Mesendoderm (in vitro differentiated cells): Measurements from ENCODE around the gene CRTC3.
"Not testable (repeated sequence)": the region's sequence is repeated elsewhere in the genome, so short reads cannot be mapped to it uniquely, and the experiment has no call there.

Source experiments
- DNase-seq: peaks from one replicate; pipeline ENCODE4 v3.0.0; 2013
- H2AK5ac ChIP-seq: 2 replicates; pipeline ENCODE4 v1.6.1; 2013; ENCODE audit warnings: low read length, inconsistent platforms
- H2BK120ac ChIP-seq: 2 replicates; pipeline ENCODE4 v1.6.1; 2013; ENCODE audit warnings: low read depth, mild to moderate bottlenecking, low read length, moderate library complexity, mixed read lengths
- H2BK15ac ChIP-seq: replicated peaks from 2 replicates; pipeline ENCODE4 v1.6.1; 2013; ENCODE audit warnings: low read depth, mild to moderate bottlenecking, moderate library complexity
- H2BK5ac ChIP-seq: 2 replicates; pipeline ENCODE4 v1.6.1; 2013; ENCODE audit warnings: low read length, inconsistent platforms
- H3K18ac ChIP-seq: 2 replicates; pipeline ENCODE4 v1.6.1; 2013; ENCODE audit warnings: mild to moderate bottlenecking, low read length, mixed read lengths
- H3K23ac ChIP-seq: one replicate; pipeline ENCODE4 v1.6.1; 2013; ENCODE audit warnings: low read length
- H3K27ac ChIP-seq: 2 replicates; pipeline ENCODE4 v1.5.1; 2013; ENCODE audit warnings: low read depth, mild to moderate bottlenecking, inconsistent platforms, low read length, moderate library complexity
- H3K27me3 ChIP-seq: 2 replicates; pipeline ENCODE4 v1.6.1; 2013; ENCODE audit warnings: low read length, control low read depth, mild to moderate bottlenecking, inconsistent platforms; ENCODE audit not compliant: insufficient read depth, poor library complexity
- H3K36me3 ChIP-seq: 2 replicates; pipeline ENCODE4 v1.6.1; 2013; ENCODE audit warnings: low read length, inconsistent platforms; ENCODE audit not compliant: control insufficient read depth, insufficient read depth
- H3K4ac ChIP-seq: one replicate; pipeline ENCODE4 v1.6.1; 2013; ENCODE audit warnings: low read depth, mild to moderate bottlenecking, low read length, moderate library complexity
- H3K4me1 ChIP-seq: 2 replicates; pipeline ENCODE4 v1.6.1; 2013; ENCODE audit warnings: low read depth, low read length, inconsistent platforms; ENCODE audit not compliant: control insufficient read depth
- H3K4me2 ChIP-seq: 2 replicates; pipeline ENCODE4 v1.6.1; 2013; ENCODE audit warnings: low read length
- H3K4me3 ChIP-seq: 2 replicates; pipeline ENCODE4 v1.5.1; 2013; ENCODE audit warnings: mild to moderate bottlenecking, low read length
- H3K56ac ChIP-seq: one replicate; pipeline ENCODE4 v1.6.1; 2013; ENCODE audit warnings: low read length
- H3K79me1 ChIP-seq: 2 replicates; pipeline ENCODE4 v1.6.1; 2013; ENCODE audit warnings: low read length, inconsistent platforms
- H3K79me2 ChIP-seq: 2 replicates; pipeline ENCODE4 v1.6.1; 2013; ENCODE audit warnings: mild to moderate bottlenecking, low read length; ENCODE audit not compliant: control insufficient read depth, insufficient read depth
- H3K9ac ChIP-seq: 2 replicates; pipeline ENCODE4 v1.6.1; 2013; ENCODE audit warnings: low read length, inconsistent platforms
- H4K5ac ChIP-seq: one replicate; pipeline ENCODE4 v1.6.1; 2013; ENCODE audit warnings: low read length
- H4K8ac ChIP-seq: one replicate; pipeline ENCODE4 v1.6.1; 2013; ENCODE audit warnings: low read depth, mild to moderate bottlenecking, control low read depth, low read length, moderate library complexity
- WGBS: extraction: QIAGEN DNeasy Blood & Tissue Kit; methylation state at CpG from one replicate; pipeline ENCODE4 v1.1.7; 2013; ENCODE audit warnings: low lambda C conversion rate, missing lambda C conversion rate; ENCODE audit not compliant: insufficient coverage; ENCODE audit errors: extremely low coverage; 5-methylcytosine and 5-hydroxymethylcytosine counted together

The CRTC3 gene

GRCh38 chr15:90497376-90497775 lies 32.3 kb upstream of the CRTC3 start:
- Histone ChIP-seq H2BK15ac (no peak overlapping the region), H3K79me1 (no peaks in the 10 kb centered on the region), H3K27me3 (no peaks in the 10 kb centered on the region), H3K18ac (no peak overlapping the region), H3K4me2 (no peak overlapping the region), H3K9ac (no peak overlapping the region), H2AK5ac (no peak overlapping the region), H3K4ac (no peak overlapping the region), H3K56ac (no peak overlapping the region), H3K4me3 (no peak overlapping the region), H4K8ac (no peak overlapping the region), H4K5ac (no peak overlapping the region), H2BK120ac (no peak overlapping the region), H3K27ac (no peak overlapping the region), H3K36me3 (peaks cover 15% of the 10 kb centered on the region), H3K4me1 (no peaks in the 10 kb centered on the region), H2BK5ac (no peak overlapping the region), H3K23ac (no peak overlapping the region), H3K79me2 (no peaks in the 10 kb centered on the region)
- no peak for DNase-seq
- no CpG with 5 or more reads among the region's 3 CpGs for WGBS

DNA sequence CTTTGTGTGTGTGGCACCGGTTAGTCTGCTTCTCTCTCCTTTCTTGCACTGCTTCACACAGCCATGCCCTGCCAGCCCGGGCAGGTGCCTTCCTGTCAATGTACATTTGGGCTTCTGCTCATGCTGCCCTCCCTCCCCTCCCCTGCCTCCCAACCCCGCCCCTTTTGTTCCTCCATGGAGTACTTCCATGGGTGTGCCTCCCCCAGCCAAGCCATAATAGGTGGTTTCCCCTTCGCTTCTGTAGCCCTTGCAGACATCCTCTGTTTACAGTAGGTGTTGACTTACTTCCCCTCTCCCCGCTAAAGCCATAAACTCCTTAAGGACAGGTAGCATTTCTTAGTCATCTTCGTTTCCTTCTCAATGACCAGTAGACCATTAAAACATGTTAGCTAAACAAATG lies 31.8 kb upstream of the CRTC3 start:
- Histone ChIP-seq H3K79me2 (no peaks in the 10 kb centered on the region), H3K18ac (no peak overlapping the region), H3K36me3 (peaks cover 15% of the 10 kb centered on the region), H3K9ac (no peak overlapping the region), H2AK5ac (no peak overlapping the region), H3K79me1 (no peaks in the 10 kb centered on the region), H3K4me1 (no peaks in the 10 kb centered on the region), H3K56ac (no peak overlapping the region), H4K5ac (no peak overlapping the region), H2BK5ac (no peak overlapping the region), H3K4me2 (no peak overlapping the region), H3K23ac (no peak overlapping the region), H2BK15ac (no peak overlapping the region), H4K8ac (no peak overlapping the region), H3K4me3 (no peak overlapping the region), H2BK120ac (no peak overlapping the region), H3K4ac (no peak overlapping the region), H3K27me3 (no peaks in the 10 kb centered on the region), H3K27ac (no peak overlapping the region)
- no CpG with 5 or more reads among the region's 6 CpGs for WGBS
- DNase-seq, result no peak

- Histone ChIP-seq H3K4ac (no peak overlapping the region), H3K9ac (no peak overlapping the region), H3K4me2 (no peak overlapping the region), H2AK5ac (no peak overlapping the region), H3K27ac (no peak overlapping the region), H3K23ac (no peak overlapping the region), H3K36me3 (peaks cover 8% of the 10 kb centered on the region), H4K8ac (no peak overlapping the region), H3K27me3 (no peaks in the 10 kb centered on the region), H2BK15ac (no peak overlapping the region), H2BK120ac (no peak overlapping the region), H2BK5ac (no peak overlapping the region), H4K5ac (no peak overlapping the region), H3K18ac (no peak overlapping the region), H3K56ac (no peak overlapping the region), H3K4me3 (no peak overlapping the region), H3K79me2 (no peaks in the 10 kb centered on the region), H3K79me1 (no peaks in the 10 kb centered on the region), H3K4me1 (no peaks in the 10 kb centered on the region)
- no CpG with 5 or more reads among the region's 2 CpGs for WGBS
- no peak for DNase-seq
Observed at GRCh38 chr15:90500171-90500570, 29.6 kb upstream of the CRTC3 start.

DNA sequence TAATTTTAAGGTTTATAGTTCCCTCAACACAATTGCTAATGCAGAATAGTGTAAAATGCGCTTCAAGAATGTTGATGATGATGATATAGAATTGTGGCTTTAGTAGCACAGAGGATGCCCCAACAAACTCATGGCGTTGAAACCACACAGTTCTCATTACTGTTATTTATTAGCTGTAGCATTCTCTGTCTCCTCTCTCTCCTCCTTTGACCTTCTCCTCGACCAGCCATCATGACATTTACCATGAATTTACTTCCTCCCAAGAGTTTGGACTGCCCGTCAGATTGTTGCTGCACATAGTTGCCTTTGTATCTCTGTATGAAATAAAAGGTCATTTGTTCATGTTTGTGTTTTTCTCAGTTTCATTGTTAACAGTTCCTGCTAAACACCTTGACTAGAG lies 27.8 kb upstream of the CRTC3 start:
- no peak overlapping the region for H2BK15ac ChIP-seq
- H3K4me3 ChIP-seq, result no peak overlapping the region
- H3K56ac ChIP-seq, result no peak overlapping the region
- H3K4me2 ChIP-seq, result no peak overlapping the region
- H4K5ac ChIP-seq, result no peak overlapping the region
- H3K27me3 ChIP-seq, result no peaks in the 10 kb centered on the region
- no peak overlapping the region for H3K4ac ChIP-seq
- H3K4me1 ChIP-seq, result no peaks in the 10 kb centered on the region
- no peak overlapping the region for H2BK120ac ChIP-seq
- H2AK5ac ChIP-seq, result no peak overlapping the region
- DNase-seq, result no peak
- WGBS, result no CpG with 5 or more reads among the region's 4 CpGs
- H3K9ac ChIP-seq, result no peak overlapping the region
- H2BK5ac ChIP-seq, result no peak overlapping the region
- no peak overlapping the region for H3K23ac ChIP-seq
- H3K79me2 ChIP-seq, result no peaks in the 10 kb centered on the region
- H3K18ac ChIP-seq, result no peak overlapping the region
- peaks cover 5% of the 10 kb centered on the region for H3K36me3 ChIP-seq
- H4K8ac ChIP-seq, result no peak overlapping the region
- H3K27ac ChIP-seq, result no peak overlapping the region
- no peaks in the 10 kb centered on the region for H3K79me1 ChIP-seq

- H4K5ac ChIP-seq, H3K36me3 ChIP-seq, H2BK5ac ChIP-seq, DNase-seq, H3K18ac ChIP-seq, H3K4me1 ChIP-seq, H3K27me3 ChIP-seq, H3K4me3 ChIP-seq, H4K8ac ChIP-seq, H2BK15ac ChIP-seq, H3K79me1 ChIP-seq, H3K27ac ChIP-seq, H3K79me2 ChIP-seq, H3K9ac ChIP-seq, H3K4me2 ChIP-seq, H3K56ac ChIP-seq, H3K23ac ChIP-seq, H2BK120ac ChIP-seq, H3K4ac ChIP-seq, H2AK5ac ChIP-seq: not testable (repeated sequence)
- no CpG with 5 or more reads among the region's 29 CpGs for WGBS
Observed at GRCh38 chr15:90510781-90511180, 18.9 kb upstream of the CRTC3 start.

DNA sequence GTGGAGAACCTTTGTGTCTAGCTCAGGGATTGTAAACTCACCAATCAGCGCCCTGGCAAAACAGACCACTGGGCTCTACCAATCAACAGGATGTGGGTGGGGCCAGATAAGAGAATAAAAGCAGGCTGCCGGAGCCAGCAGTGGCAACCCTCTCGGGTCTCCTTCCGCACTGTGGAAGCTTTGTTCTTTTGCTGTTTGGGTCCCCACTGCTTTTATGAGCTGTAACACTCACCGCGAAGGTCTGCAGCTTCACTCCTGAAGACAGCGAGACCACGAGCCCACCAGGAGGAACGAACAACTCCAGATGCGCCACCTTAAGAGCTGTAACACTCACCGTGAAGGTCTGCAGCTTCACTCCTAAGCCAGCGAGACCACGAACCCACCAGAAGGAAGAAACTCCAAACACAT lies 18.5 kb upstream of the CRTC3 start:
- not testable (repeated sequence) for DNase-seq, H3K4me1 ChIP-seq, H3K36me3 ChIP-seq, H3K27me3 ChIP-seq, H3K23ac ChIP-seq, H3K27ac ChIP-seq, H4K8ac ChIP-seq, H2BK120ac ChIP-seq, H3K79me1 ChIP-seq, H3K4me2 ChIP-seq, H3K9ac ChIP-seq, H2BK5ac ChIP-seq, H3K18ac ChIP-seq, H3K79me2 ChIP-seq, H3K4me3 ChIP-seq, H2AK5ac ChIP-seq, H3K4ac ChIP-seq, H3K56ac ChIP-seq, H2BK15ac ChIP-seq, H4K5ac ChIP-seq
- no CpG with 5 or more reads among the region's 13 CpGs for WGBS
